GM12878 (cell line): ENCODE data around the gene MSANTD2.

Source experiments
- ATF7 ChIP-seq: fragments of 450-650 bp; IDR thresholded peaks from 2 replicates; pipeline ENCODE4 v1.6.1; 2016; ENCODE audit warnings: low read depth, mild to moderate bottlenecking
- HDAC2 ChIP-seq: fragments of 200-600 bp; sonication (generic); IDR thresholded peaks from 2 replicates; pipeline ENCODE4 v1.6.1; 2017
- POLR2AphosphoS5 ChIP-seq: IDR thresholded peaks from 2 replicates; pipeline ENCODE4 v1.6.1; 2011; ENCODE audit warnings: mild to moderate bottlenecking, low read length, inconsistent platforms

- TF ChIP-seq HDAC2 (no peak), ATF7 (no peak), POLR2AphosphoS5 (no peak)
Observed at GRCh38 chr11:124832571-124832970, 32.4 kb upstream of the MSANTD2 start.
